Measurements from ENCODE around the gene FAM240B. TPM values are rescaled to one million over a fixed set of nuclear protein-coding genes. Genes with fewer than 3 reads are reported as not detected.

The FAM240B gene
- polyA plus RNA-seq (2013): 0.10 TPM in 1 of 2 replicates, not detected in the other

DNA sequence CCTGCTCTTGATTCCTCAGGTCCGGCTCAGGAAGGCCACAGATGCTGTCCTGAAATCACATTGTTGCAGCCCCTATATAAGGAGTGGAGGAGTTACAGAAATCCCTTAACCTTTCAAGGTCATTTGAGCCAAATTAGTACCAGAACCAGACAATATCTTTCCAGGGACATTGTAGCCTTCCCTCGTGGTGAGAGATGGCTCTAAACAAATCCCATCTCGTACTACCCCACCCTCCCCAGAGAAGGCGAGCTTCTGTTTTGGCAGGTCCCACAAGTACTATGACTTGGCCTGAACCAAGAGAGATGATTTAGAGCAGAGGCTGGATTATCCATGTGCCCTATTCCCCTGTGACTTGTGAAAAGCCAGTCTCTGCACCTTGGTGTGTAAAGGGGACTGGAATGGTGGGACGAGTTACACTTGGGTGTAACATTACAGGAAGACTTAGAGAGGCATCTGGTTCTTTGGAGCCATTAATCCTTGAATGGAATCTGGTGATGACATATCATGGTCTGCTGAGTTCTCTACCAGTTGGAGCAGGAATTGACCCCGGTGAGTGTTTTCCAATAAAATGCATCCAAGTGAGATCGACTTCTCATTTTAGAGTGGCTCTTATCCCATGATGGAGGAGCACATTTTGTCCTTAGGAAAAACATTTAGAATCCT, at the start of gene FAM240B:
Gene FAM240B (minus strand): TSS at position 51 of the 663 bp plus-strand sequence. CDS start 16,134 bp downstream, outside the sequence.
- Histone ChIP-seq H2BK5ac (ENCODE audit: low read depth, low read length, poor library complexity) (no peak within 1 kb of the TSS), H3K9me3 (ENCODE audit: insufficient read depth, low read depth, low read length) (no peaks in the 10 kb centered on the region), H3K27ac (ENCODE audit: low read depth, low read length) (no peak within 1 kb of the TSS), H3K18ac (ENCODE audit: low read length) (no peak within 1 kb of the TSS), H3K79me1 (ENCODE audit: low read length) (peaks cover 2% of the 10 kb centered on the region), H3K79me2 (ENCODE audit: control insufficient read depth, insufficient read depth, low read length, poor library complexity) (no peaks in the 10 kb centered on the region), H4K91ac (ENCODE audit: low read depth, low read length) (no peak within 1 kb of the TSS), H4K12ac (ENCODE audit: low read depth, low read length) (no peak within 1 kb of the TSS), H2BK12ac (ENCODE audit: low read length) (no peak within 1 kb of the TSS), H2AFZ (ENCODE audit: insufficient read depth, low read length, poor library complexity) (no peak within 1 kb of the TSS), H4K8ac (ENCODE audit: low read depth, low read length) (no peak within 1 kb of the TSS), H2BK120ac (ENCODE audit: insufficient read depth, low read length, poor library complexity) (no peak within 1 kb of the TSS), H3K23ac (ENCODE audit: low read length) (no peak within 1 kb of the TSS), H3K36me3 (ENCODE audit: control insufficient read depth in 1 of 2, insufficient read depth in 2 of 2, low read length in 2 of 2) (no peaks in the 10 kb centered on the region), H2AK5ac (ENCODE audit: low read length) (no peak within 1 kb of the TSS), H3K27me3 (ENCODE audit: insufficient read depth, low read length) (no peaks in the 10 kb centered on the region), H3K14ac (ENCODE audit: low read length) (no peak within 1 kb of the TSS), H3K9ac (ENCODE audit: low read length) (no peak within 1 kb of the TSS), H3K4me1 (ENCODE audit: control insufficient read depth in 1 of 2, insufficient read depth in 2 of 2, low read length in 2 of 2) (peaks cover 4 to 8% of the 10 kb centered on the region in 2 experiments), H3K4ac (ENCODE audit: low read depth, low read length) (no peak within 1 kb of the TSS), H3K4me3 (ENCODE audit: low read depth, low read length) (no peak within 1 kb of the TSS), H3K4me2 (ENCODE audit: low read length) (no peak within 1 kb of the TSS)
- DNase-seq: no peak
- no CpG with 5 or more reads among the region's 7 CpGs for WGBS (ENCODE audit: extremely low coverage, insufficient coverage, insufficient read length)

DNA sequence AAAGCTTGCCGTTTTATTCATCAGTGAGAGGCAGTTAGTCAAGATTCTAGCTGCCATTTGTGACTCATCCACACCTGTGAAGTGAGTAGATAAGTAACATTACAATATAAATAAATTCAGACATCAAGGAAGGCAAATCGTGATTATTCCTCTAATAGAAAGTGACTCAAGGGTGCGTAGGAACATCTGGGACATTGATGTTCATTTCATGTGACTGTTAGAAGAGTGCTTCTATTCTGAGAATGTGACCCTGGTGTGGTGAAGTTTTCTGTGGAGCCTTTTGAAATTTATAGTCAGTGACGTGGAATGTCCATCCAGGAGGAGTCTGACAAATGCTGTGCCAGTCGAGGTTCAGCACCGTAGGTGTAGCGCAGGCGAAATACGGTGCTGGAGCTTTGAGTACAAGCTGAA, 48.4 kb upstream of the FAM240B start:
- H4K91ac ChIP-seq (ENCODE audit: low read depth, low read length): no peak overlapping the region
- no peak for DNase-seq
- H2AK5ac ChIP-seq (ENCODE audit: low read length): no peak overlapping the region
- no peak overlapping the region for H3K4me3 ChIP-seq (ENCODE audit: low read depth, low read length)
- H3K9me3 ChIP-seq (ENCODE audit: insufficient read depth, low read depth, low read length): no peaks in the 10 kb centered on the region
- H3K9ac ChIP-seq (ENCODE audit: low read length): no peak overlapping the region
- no peak overlapping the region for H4K8ac ChIP-seq (ENCODE audit: low read depth, low read length)
- no peaks in the 10 kb centered on the region for H3K79me2 ChIP-seq (ENCODE audit: control insufficient read depth, insufficient read depth, low read length, poor library complexity)
- H3K36me3 ChIP-seq (ENCODE audit: control insufficient read depth in 1 of 2, insufficient read depth in 2 of 2, low read length in 2 of 2): no peaks in the 10 kb centered on the region
- no peak overlapping the region for H3K4me2 ChIP-seq (ENCODE audit: low read length)
- no peak overlapping the region for H3K18ac ChIP-seq (ENCODE audit: low read length)
- H2AFZ ChIP-seq (ENCODE audit: insufficient read depth, low read length, poor library complexity): no peak overlapping the region
- no peak overlapping the region for H2BK12ac ChIP-seq (ENCODE audit: low read length)
- no peak overlapping the region for H4K12ac ChIP-seq (ENCODE audit: low read depth, low read length)
- no peak overlapping the region for H3K27ac ChIP-seq (ENCODE audit: low read depth, low read length)
- no peak overlapping the region for H2BK120ac ChIP-seq (ENCODE audit: insufficient read depth, low read length, poor library complexity)
- no peaks in the 10 kb centered on the region for H3K79me1 ChIP-seq (ENCODE audit: low read length)
- H3K14ac ChIP-seq (ENCODE audit: low read length): no peak overlapping the region
- no peaks in the 10 kb centered on the region for H3K4me1 ChIP-seq (ENCODE audit: control insufficient read depth in 1 of 2, insufficient read depth in 2 of 2, low read length in 2 of 2)
- H3K4ac ChIP-seq (ENCODE audit: low read depth, low read length): no peak overlapping the region
- H2BK5ac ChIP-seq (ENCODE audit: low read depth, low read length, poor library complexity): no peak overlapping the region
- H3K27me3 ChIP-seq (ENCODE audit: insufficient read depth, low read length): no peaks in the 10 kb centered on the region
- H3K23ac ChIP-seq (ENCODE audit: low read length): no peak overlapping the region
- no CpG with 5 or more reads among the region's 9 CpGs for WGBS (ENCODE audit: extremely low coverage, insufficient coverage, insufficient read length)

DNA sequence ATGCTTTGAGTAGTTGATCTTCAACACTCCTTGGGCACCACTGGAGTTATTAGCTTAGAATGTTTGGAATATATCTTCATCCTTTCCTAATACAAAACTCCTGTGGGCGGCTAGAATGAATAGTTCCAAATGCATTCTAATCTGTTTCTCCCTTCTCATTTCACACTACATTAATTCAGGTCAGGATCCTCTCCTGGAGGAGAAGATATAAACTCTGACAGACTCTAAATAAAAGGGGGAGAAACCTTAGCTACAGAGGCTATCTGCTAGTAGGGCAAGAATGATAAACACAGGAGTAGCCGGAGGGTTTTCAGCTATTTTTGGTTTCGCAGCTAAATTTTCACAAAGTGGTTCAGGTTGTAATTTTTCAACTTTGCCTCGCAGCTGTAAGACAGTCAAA, 45.2 kb upstream of the FAM240B start:
- Histone ChIP-seq H3K27ac (ENCODE audit: low read depth, low read length) (no peak overlapping the region), H3K4me1 (ENCODE audit: control insufficient read depth in 1 of 2, insufficient read depth in 2 of 2, low read length in 2 of 2) (no peaks in the 10 kb centered on the region), H2BK120ac (ENCODE audit: insufficient read depth, low read length, poor library complexity) (no peak overlapping the region), H3K4me3 (ENCODE audit: low read depth, low read length) (no peak overlapping the region), H3K79me2 (ENCODE audit: control insufficient read depth, insufficient read depth, low read length, poor library complexity) (no peaks in the 10 kb centered on the region), H3K4ac (ENCODE audit: low read depth, low read length) (no peak overlapping the region), H3K4me2 (ENCODE audit: low read length) (no peak overlapping the region), H2AK5ac (ENCODE audit: low read length) (no peak overlapping the region), H2BK5ac (ENCODE audit: low read depth, low read length, poor library complexity) (no peak overlapping the region), H3K14ac (ENCODE audit: low read length) (no peak overlapping the region), H3K79me1 (ENCODE audit: low read length) (no peaks in the 10 kb centered on the region), H3K36me3 (ENCODE audit: control insufficient read depth in 1 of 2, insufficient read depth in 2 of 2, low read length in 2 of 2) (no peaks in the 10 kb centered on the region), H2AFZ (ENCODE audit: insufficient read depth, low read length, poor library complexity) (no peak overlapping the region), H3K9me3 (ENCODE audit: insufficient read depth, low read depth, low read length) (no peaks in the 10 kb centered on the region), H3K18ac (ENCODE audit: low read length) (no peak overlapping the region), H4K12ac (ENCODE audit: low read depth, low read length) (no peak overlapping the region), H3K27me3 (ENCODE audit: insufficient read depth, low read length) (no peaks in the 10 kb centered on the region), H3K23ac (ENCODE audit: low read length) (no peak overlapping the region), H3K9ac (ENCODE audit: low read length) (no peak overlapping the region), H4K8ac (ENCODE audit: low read depth, low read length) (no peak overlapping the region), H2BK12ac (ENCODE audit: low read length) (no peak overlapping the region), H4K91ac (ENCODE audit: low read depth, low read length) (no peak overlapping the region)
- no peak for DNase-seq
- no CpG with 5 or more reads among the region's 4 CpGs for WGBS (ENCODE audit: extremely low coverage, insufficient coverage, insufficient read length)

DNA sequence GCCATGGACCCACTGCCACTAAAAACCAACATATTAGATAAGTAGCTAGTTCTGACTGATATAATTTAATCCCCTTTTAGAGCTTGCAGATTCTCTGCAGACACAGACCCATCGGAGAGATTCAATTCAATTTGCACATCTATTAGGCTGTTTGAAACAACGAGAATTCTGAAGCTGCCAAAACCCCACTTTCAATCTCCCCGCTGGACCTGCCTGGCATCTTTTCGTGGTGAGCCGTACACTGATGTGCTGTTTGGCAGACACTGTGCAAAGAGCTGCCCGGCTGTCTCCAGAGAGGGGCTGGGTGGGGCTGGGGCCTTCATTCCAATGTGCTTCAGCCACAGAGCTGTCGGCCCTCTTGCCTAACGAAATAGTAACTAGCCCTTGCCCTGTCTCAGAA, 42.1 kb upstream of the FAM240B start:
- Histone ChIP-seq H3K27me3 (ENCODE audit: insufficient read depth, low read length) (no peaks in the 10 kb centered on the region), H3K4me2 (ENCODE audit: low read length) (no peak overlapping the region), H2AFZ (ENCODE audit: insufficient read depth, low read length, poor library complexity) (peak overlapping the region; percentile 63), H3K79me2 (ENCODE audit: control insufficient read depth, insufficient read depth, low read length, poor library complexity) (no peaks in the 10 kb centered on the region), H2BK12ac (ENCODE audit: low read length) (no peak overlapping the region), H4K91ac (ENCODE audit: low read depth, low read length) (no peak overlapping the region), H3K4ac (ENCODE audit: low read depth, low read length) (no peak overlapping the region), H3K9me3 (ENCODE audit: insufficient read depth, low read depth, low read length) (no peaks in the 10 kb centered on the region), H3K4me1 (ENCODE audit: control insufficient read depth in 1 of 2, insufficient read depth in 2 of 2, low read length in 2 of 2) (no peaks in the 10 kb centered on the region), H2BK5ac (ENCODE audit: low read depth, low read length, poor library complexity) (no peak overlapping the region), H3K23ac (ENCODE audit: low read length) (no peak overlapping the region), H3K14ac (ENCODE audit: low read length) (no peak overlapping the region), H2AK5ac (ENCODE audit: low read length) (no peak overlapping the region), H3K9ac (ENCODE audit: low read length) (no peak overlapping the region), H2BK120ac (ENCODE audit: insufficient read depth, low read length, poor library complexity) (no peak overlapping the region), H3K79me1 (ENCODE audit: low read length) (no peaks in the 10 kb centered on the region), H3K36me3 (ENCODE audit: control insufficient read depth in 1 of 2, insufficient read depth in 2 of 2, low read length in 2 of 2) (no peaks in the 10 kb centered on the region), H3K18ac (ENCODE audit: low read length) (no peak overlapping the region), H4K8ac (ENCODE audit: low read depth, low read length) (no peak overlapping the region), H3K4me3 (ENCODE audit: low read depth, low read length) (no peak overlapping the region), H4K12ac (ENCODE audit: low read depth, low read length) (no peak overlapping the region), H3K27ac (ENCODE audit: low read depth, low read length) (no peak overlapping the region)
- no peak for DNase-seq
- no CpG with 5 or more reads among the region's 8 CpGs for WGBS (ENCODE audit: extremely low coverage, insufficient coverage, insufficient read length)

All from trophoblast cell (in vitro differentiated cells and primary cell).